ENCODE data around the gene ARVCF. TPM values are rescaled to one million over a fixed set of nuclear protein-coding genes. Genes with fewer than 3 reads are reported as not detected.
"Not testable (repeated sequence)": the region's sequence is repeated elsewhere in the genome, so short reads cannot be mapped to it uniquely, and the experiment has no call there.

ARVCF gene
- total RNA-seq, 1 experiment from 2014 or later, result 8.4 TPM

DNA sequence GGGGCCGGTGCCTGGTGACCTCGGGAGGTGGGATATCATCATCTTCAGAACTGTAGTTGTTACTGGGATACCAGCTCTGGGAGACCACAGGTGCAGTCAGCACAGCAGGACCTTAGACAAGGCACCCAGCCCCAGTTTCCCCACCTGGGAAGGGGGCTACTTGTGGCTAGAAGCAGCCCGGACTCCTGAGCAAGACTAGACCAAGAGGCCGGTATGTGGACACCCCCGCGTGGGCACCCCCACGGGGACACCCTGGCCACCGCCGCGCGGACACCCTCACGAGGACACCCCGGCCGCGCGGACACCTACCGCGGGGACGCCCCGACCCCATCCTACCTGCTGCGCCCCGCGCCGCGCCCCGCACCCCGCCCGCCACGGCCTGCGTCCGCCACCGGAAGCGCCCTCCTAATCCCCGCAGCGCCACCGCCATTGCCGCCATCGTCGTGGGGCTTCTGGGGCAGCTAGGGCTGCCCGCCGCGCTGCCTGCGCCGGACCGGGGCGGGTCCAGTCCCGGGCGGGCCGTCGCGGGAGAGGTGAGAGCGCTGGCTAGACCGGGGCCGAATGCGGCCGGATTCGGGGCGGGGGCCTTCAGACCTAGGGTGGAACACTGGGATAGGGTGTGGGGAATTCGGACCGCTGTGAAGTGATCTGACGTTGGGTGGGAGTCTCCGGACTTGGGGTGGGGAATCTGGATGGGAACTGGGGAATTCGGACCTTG is 75.1 kb downstream of the ARVCF start, which contains the start of the genes COMT and TXNRD2:
Gene COMT, plus strand, starts transcription at position 408 of the 718 bp plus-strand sequence. CDS start 20,755 bp downstream, outside the sequence.
Gene TXNRD2, minus strand, starts transcription at position 454 of the 718 bp plus-strand sequence. Its CDS starts 15 bp downstream, at position 439.
- peak; percentile 56 for DNase-seq (ENCODE audit: low read depth)

DNA sequence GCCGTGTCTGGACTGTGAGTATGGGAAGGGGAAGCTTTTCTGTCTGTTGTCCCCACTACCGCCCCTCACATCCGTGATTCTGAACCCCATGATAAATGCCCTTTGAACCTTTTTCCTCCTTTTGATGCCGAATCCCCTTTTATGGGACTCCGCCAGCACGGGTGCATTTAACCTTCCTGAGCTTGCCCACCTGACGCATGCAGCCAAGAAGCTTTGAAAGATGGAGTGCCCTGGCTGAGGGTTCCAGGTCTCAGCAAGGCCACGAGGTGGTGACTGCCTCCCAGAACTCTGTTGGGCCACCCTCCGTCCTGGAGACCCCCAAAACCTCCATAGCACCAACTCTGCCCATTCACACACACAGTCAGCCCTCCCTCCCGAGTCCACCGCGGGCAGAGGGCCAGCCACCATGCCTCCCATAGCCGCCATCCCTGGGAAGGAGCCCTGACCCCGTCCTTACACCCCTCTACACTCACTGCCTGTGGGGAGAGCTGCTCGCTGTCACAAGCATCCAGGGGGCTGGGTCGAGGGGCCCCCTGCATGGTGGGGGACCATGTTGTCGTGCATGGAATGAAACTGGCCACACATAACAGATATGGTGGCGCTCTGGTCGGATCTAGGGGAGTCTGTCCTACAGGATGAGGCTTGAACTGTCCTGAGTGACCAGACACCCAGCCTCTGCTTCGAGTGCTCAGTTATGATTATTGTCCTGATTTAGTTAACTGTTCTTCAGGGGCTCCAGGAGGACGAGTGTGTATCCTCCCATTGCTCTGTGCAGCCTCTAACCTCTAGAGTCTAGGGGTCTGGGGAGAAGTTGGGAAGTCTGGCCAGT is 75.9 kb downstream of the ARVCF start:
- DNase-seq (ENCODE audit: low read depth), result no peak

DNA sequence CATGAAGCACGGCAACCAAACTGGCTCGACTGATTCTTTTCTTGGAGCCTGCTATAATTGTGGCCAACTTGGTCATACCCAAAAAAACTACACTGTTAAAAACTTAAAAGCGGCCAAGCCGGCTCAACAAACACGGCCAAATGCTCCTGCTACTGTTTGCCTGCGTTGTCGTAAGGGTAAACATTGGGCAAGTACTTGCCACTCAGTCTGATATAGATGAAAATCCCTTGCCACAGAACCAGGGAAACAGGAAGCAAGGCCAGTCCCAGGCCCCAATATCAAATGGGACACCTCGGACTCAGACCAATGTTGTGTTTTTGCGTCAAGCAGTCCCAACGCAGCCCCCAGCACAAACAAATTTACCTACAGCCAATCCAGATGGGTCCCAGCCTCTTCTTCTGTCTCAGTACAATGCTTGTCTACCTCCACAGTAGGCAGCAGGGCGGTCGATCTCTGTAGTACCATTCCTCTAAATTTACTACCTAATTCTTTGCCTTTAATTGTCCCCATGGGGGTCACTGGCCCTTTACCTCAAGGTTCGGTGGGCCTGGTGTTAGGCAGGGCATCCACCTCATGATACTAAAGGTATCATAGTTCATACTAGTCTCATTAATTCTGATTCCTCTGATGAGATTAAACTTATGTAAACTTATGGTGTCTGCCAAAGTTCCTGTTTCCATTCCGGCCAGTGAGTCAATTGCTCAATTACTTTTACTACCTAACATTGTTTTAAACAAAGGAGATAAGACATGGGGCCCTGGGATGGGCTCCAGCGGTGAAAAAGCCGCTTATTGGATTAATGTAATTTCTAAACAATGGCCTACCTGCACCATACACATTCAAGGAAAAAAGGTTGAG is 78.8 kb downstream of the ARVCF start:
- no peak for DNase-seq (ENCODE audit: low read depth)

DNA sequence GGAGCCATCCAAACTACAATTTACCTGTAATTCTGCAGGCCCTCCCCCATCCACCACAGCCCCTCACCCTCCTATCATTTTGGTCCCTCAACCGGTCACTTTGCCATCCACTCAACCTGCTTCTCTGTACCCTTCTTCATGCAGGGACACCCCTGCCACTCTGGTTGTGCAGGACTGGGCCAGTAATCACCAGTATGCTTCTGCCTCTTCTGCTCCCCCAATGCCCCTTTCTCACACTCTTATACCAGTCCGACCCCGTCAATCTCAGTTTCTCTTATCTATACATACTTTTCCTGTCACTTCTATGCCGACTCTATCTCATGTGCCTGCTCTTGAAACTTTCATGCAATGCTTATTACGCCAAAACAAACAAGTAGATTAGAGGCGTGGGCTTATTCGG is 80.1 kb downstream of the ARVCF start:
- DNase-seq (ENCODE audit: low read depth), result no peak

DNA sequence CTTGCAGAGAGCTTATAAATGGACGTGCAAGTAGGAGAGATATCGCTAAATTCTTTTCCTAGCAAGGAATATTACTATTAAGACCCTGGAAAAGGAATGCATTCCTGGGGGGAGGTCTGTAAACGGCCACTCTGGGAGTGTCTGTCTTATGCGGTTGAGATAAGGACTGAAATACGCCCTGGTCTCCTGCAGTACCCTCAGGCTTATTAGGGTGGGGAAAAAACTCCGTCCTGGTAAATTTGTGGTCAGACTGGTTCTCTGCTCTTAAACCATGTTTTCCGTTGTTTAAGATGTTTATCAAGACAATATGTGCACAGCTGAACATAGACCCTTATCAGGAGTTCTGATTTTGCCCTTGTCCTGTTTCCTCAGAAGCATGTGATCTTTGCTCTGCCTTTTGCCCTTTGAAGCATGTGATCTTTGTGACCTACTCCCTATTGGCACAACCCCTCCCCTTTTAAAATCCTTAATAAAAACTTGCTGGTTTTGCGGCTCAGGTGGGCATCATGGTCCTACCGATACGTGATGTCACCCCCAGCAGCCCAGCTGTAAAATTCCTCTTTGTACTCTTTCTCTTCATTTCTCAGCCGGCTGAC is 81.4 kb downstream of the ARVCF start:
- DNase-seq (ENCODE audit: low read depth), result not testable (repeated sequence)

DNA sequence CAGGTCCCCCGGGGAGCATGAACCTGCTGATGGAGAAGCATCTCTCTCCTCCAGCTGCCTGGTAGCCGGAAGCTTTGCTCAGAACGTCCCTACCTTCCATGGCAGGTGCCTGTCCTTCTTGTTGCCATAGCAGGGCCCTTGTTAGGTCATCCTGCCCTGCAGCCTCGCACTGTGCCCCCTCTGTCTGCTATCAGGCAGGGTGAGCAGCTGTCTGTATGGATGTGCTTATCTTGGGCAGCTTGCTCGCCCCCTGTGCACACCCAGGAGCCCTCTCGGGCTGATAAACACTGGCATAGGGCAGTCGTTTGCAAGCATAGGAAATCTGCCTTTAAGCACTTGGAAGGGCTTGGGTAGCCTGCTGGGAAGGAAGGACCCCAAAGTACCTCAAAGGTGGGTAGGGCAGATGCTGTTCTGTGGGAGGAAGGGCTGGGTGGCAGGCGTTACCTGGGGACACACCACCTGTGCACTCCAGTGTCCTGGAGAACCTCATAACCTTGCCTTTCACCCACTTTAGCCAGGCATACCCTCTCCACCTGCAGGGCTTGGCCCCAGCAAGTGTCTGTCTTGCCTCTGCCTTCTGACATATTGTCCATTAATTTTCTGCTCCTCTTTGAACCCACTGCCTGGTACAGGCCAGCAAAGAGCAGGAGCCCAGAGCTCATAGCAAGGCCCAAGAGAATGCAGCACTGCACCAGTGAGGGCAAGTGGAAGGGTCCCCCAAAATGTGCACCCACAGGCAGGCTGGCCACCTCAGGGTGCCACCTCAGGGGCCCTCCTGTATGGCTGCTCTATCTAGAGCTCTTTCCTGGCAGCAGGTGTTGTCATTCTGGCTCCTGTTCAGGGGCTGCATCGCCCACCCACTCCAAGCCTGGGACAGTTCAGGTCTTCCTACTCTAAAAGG is 83.0 kb downstream of the ARVCF start:
- DNase-seq (ENCODE audit: low read depth), result no peak

DNA sequence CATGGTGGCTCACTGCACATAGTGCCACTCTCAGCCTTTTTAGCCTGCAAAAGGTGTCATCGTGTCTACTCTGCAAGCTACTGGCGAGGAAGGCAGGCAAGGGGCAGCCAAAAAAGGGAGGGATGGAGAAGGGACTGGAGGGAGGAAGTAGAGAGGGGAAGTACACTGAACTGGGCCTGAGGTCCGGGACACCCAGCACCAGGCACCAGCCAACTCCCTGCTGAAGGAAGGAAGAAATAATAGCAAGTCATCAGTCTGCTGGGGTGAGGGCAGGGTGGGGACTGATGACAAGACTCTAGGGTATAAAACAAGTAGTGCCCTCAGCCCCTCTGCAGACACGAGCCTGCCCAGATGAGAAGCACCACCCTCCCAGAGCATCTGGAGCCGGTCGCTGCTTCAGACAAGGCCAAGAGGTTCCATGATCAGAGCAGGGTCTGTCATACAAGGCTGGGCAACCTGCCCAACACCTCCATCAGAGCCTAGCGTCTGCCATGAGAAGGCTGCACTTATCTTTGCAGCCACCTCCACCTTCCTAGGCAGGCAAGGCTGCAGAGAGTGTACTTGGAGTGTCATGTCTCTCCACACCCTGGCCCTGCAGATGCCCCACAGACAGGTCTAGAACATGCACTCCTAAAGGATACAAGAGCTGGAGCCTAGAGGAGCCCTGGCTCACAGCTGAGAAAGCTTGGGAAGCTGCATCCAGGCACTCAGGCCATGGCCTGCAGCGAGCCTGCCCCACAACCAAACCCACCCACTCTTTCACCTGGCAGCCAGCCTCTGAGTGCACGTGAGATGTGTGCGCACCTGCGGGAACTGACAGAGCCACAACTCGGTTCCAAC is 84.0 kb downstream of the ARVCF start:
- DNase-seq (ENCODE audit: low read depth), result no peak

DNA sequence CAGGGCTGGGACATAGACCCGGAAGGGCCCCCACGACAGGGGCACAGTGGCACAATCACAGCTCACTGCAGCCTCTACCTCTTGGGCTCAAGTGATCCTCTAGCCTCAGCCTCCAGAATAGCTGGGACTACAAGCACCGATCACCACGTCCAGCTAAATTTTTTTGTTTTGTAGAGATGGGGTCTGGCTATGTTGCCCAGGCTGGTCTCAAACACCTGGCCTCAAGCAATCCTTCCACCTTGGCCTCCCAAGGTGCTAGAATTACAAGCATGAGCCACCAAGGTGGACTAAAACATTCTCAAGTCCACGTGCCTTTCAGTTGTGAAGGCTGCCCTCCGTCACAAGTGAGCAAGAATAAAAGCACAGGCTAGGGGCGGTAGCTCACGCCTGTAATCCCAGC is 85.1 kb downstream of the ARVCF start:
- DNase-seq (ENCODE audit: low read depth), result no peak

DNA sequence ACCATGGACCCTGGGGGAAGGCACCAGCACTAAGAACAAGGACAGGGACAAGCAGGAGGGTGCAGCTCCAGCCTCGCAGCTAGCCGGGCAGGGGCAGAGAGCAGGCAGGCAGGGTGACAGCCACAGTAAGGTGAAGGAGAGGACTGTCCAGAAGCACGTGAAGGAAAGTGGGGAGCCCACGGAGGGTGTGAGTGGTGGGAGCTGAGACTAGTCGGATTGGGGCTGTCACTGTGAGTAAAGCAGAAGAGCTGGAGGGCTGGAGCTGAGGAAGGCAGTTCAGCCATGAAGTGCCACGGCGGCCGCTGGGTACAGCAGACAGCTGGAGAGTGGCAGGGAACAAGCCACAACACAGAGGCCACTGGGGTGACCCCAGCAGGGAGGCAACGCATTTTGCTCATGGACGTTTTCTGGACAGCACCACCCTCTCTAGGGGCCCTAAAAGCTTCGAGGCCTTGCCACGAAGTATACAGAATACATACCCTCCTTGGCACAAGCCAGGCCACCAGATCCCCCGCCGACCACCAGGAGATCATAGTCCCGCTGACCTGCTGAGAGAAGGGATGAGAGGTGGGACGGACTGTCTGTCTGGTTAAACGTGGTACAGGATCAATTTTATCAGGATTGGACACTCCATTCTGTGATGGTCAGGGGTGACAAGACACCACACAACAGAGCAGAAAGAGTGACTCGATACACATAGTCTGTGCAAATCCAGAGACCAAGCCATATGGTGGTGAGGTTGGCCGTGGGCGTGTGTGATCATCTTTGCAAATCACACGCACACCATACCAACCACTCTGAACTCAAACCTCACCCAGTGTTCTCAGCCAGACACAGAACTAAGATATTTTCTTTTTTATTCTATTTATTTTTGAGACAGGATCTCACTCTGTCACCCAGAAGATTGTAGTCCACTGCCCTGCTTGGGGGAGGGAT is 85.8 kb downstream of the ARVCF start:
- DNase-seq (ENCODE audit: low read depth), result no peak

DNA sequence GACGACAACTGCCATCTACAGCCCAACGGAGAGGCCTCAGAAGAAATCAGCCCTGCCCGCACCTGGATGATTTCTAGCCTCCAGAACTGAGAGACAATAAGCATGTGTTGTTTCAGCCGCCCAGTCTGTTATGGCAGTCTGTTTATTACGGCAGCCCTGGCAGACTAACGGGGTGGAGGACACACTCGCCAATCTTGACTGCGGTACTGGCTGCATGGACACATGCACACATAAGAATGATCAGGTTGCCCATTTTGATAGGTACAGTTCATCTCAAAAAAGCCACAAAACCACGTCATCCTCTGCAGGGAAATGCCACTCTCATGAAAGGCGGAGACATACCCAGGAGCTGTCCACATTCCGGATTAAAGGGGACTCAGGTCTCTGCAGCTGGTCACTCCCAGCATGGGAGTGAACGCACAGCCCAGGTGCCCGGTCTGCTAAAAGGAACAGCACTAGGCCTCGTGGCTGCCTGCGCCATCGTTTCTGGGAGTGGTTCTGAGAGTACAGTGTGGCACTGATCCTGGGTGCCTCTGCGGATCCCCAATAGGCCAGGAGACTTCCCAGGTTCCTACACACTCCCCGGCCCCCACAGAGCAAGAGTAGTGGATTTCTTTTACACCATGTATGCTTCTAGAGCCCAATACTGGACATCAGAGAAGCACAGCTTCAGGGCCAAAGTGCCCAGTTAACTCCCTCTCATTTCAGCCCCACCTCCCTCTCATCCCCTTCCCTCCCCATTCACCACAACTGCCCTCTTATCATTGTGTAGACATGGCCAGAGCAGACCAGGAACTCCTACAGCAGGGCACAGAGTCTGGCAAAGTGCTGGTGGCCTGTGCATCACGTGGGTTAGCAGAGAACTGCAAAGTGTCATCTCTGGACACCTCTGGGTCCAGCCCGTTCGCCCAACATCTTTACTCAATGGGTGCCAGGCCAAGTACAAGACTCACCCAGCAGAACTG is 86.8 kb downstream of the ARVCF start:
- no peak for DNase-seq (ENCODE audit: low read depth)

DNA sequence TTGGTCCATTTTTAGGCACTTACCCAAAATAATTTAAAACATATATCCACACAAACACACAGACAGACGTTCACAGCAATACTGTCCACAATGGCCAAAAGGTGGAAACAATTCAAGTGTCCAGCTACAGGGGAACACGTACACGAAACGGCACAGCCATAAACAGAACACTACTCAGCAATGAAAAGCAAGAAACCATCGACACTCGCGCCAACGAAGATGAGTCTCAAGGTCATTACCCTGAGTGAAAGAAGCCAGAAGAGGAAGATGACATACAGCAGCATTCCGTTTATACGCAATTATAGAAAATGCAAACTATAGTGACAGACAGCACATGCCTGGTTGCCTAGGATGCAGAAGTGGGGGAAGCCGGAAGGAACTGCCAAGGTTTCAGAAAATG is 88.4 kb downstream of the ARVCF start:
- no peak for DNase-seq (ENCODE audit: low read depth)

DNA sequence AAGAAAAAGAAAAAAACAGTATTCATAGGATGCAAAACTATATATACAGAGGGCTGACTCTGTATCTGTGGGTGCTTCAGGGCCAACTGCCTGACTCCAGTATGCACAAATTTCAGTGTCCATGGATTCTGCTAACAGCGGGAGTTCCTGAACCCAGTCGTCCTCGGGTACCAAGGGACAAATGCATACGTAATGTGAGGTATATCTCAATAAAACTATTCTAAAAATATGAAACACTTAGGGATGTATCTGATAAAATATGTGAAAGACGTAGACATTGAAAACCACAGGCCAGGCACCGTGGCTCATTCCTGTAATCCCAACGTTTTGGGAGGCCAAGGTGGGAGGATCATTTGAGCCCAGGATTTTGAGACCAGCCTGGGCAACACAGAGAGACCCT is 88.9 kb downstream of the ARVCF start:
- DNase-seq (ENCODE audit: low read depth), result no peak

DNA sequence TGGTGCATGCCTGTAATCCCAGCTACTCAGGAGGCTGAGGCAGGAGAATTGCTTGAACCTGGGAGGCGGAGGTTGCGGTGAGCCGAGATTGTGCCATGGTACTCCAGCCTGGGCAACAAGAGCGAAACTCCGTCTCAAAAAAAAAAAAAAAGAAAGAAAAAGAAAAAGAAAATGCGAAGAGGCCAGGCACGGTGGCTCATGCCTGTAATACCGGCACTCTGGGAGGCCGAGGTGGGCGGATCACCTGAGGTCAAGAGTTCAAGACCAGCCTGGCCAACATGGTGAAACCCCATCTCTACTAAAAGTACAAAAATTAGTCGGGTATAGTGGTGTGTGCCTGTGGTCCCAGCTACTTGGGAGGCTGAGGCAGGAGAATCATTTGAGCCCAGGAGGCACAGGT is 90.6 kb downstream of the ARVCF start:
- not testable (repeated sequence) for DNase-seq (ENCODE audit: low read depth)

DNA sequence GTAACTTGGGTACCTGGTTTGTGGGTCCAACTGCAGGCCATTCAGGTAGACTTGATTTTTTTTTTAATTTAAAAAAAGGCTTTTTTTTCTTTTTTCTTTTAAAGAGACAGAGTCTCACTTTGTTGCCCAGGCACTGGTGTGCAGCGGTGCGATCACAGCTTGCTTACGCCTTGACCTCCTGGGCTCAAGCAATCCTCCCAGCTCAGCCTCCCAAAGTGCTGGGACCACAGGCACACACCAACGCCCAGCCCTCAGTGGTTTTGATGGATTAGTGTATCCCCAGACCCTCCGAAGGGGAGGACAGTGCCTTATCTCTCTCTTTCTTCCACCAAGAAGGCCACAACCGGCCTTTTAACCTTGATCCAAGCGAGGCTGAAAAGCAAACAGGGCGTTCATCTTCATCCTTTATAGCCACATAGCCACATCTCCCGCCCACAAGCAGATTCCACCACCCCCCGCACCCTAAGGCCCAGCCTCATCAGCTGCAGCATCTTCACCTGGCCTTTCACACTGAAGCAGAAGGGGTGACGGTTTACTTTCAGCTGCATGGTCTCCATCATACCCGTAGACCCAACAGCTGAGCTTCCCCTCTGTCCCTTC is 92.6 kb downstream of the ARVCF start:
- no peak for DNase-seq (ENCODE audit: low read depth)

DNA sequence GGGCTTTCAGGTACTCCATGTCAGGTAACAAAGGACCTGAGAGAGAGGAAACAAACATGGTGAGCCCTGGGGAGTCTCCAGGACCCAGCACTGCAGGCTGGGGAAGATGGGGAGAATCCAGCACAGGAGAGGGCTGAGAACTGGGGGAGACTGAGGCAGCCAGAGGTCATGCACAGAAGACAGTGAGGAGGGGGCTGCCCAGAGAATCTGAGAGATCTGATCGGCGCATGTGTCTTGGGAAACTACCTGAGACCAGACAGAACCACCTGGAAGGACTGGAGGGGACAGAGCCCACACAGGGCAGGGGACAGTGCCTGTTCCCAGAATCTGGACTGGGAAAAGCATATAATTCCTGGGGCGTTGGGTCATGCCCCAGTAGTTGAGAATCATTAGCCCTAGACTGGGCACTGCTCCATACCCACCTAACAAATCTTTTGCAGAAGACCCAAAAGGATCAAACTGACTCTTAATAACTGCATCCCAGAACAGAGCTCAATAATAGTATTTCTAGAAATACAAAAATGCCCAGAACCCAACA is 95.0 kb downstream of the ARVCF start:
- no peak for DNase-seq (ENCODE audit: low read depth)
